ENCODE measurements around the gene MYO9A. TPM values are rescaled to one million over a fixed set of nuclear protein-coding genes. Genes with fewer than 3 reads are reported as not detected.

Gene MYO9A
- polyA plus RNA-seq, 3 donors: 3.9 to 6.6 (median 5.0) TPM

- Mint-ChIP-seq H3K36me3 (no peaks in the 10 kb centered on the region), H3K27me3 (ENCODE audit: low read depth in 3 of 3) (peaks cover 1 to 6% (median 5%) of the 10 kb centered on the region in 3 donors), H3K4me3 (no peak overlapping the region), H3K4me1 (peaks cover 8% of the 10 kb centered on the region), H3K9me3 (no peaks in the 10 kb centered on the region), H3K27ac (no peak overlapping the region)
- peaks cover 0 to 4% of the 10 kb centered on the region in 2 donors for H3K4me1 ChIP-seq (ENCODE audit: control insufficient read depth in 1 of 2, insufficient read depth in 2 of 2, low read length in 2 of 2)
- no peak overlapping the region for H2AFZ ChIP-seq (ENCODE audit: insufficient read depth, low read depth, low read length, poor library complexity, severe bottlenecking)
- no peak for DNase-seq
- WGBS (ENCODE audit: insufficient coverage): 93% methylated on average over 16 of the region's 16 CpGs
- no peak for TF ChIP-seq CTCF (IDR thresholded peaks at IDR 0.05)
- H3K9me3 ChIP-seq (replicated peaks in 1 of 2; ENCODE audit: control insufficient read depth in 1 of 2, insufficient read depth in 1 of 2, low read length in 2 of 2): no peaks in the 10 kb centered on the region
- H3K79me2 ChIP-seq (ENCODE audit: insufficient read depth, low read length): no peaks in the 10 kb centered on the region
- no peak overlapping the region for H3K9ac ChIP-seq (ENCODE audit: insufficient read depth, low read length, poor library complexity, severe bottlenecking)
- H3K4me2 ChIP-seq (replicated peaks; ENCODE audit: extremely low read depth, low read length, poor library complexity, severe bottlenecking): no peak overlapping the region
- H3K36me3 ChIP-seq (replicated peaks in 1 of 2; ENCODE audit: control insufficient read depth in 1 of 2, insufficient read depth in 2 of 2, low read length in 2 of 2): no peaks in the 10 kb centered on the region
- no peak overlapping the region for H3K27ac ChIP-seq (ENCODE audit: low read depth in 1 of 2, low read length in 2 of 2)
- H3K4me3 ChIP-seq (replicated peaks in 1 of 3; ENCODE audit: low read depth in 2 of 3, low read length in 3 of 3): no peak overlapping the region
- H4K20me1 ChIP-seq (ENCODE audit: insufficient read depth, low read length): no peaks in the 10 kb centered on the region
- intact Hi-C loops (cut with micrococcal nuclease): no loop called here
- H3K27me3 ChIP-seq (ENCODE audit: control insufficient read depth in 2 of 2, insufficient read depth in 2 of 2, low read length in 2 of 2): no peaks in the 10 kb centered on the region
Measured at GRCh38 chr15:71777216-71777943, 340.6 kb downstream of the MYO9A start.

- H3K27ac Mint-ChIP-seq: no peak overlapping the region
- TF ChIP-seq CTCF (IDR thresholded peaks at IDR 0.05): no peak
- H3K36me3 ChIP-seq (replicated peaks in 1 of 2; ENCODE audit: control insufficient read depth in 1 of 2, insufficient read depth in 2 of 2, low read length in 2 of 2): no peaks in the 10 kb centered on the region
- H4K20me1 ChIP-seq (ENCODE audit: insufficient read depth, low read length): no peaks in the 10 kb centered on the region
- no peak overlapping the region for H3K4me3 Mint-ChIP-seq
- no peaks in the 10 kb centered on the region for H3K9me3 ChIP-seq (replicated peaks in 1 of 2; ENCODE audit: control insufficient read depth in 1 of 2, insufficient read depth in 1 of 2, low read length in 2 of 2)
- WGBS (ENCODE audit: insufficient coverage): no CpG with 5 or more reads among the region's 3 CpGs
- no peak overlapping the region for H3K27ac ChIP-seq (ENCODE audit: low read depth in 1 of 2, low read length in 2 of 2)
- H3K4me1 Mint-ChIP-seq: peaks cover 8% of the 10 kb centered on the region
- no peak overlapping the region for H3K4me2 ChIP-seq (replicated peaks; ENCODE audit: extremely low read depth, low read length, poor library complexity, severe bottlenecking)
- no peak overlapping the region for H3K4me3 ChIP-seq (replicated peaks in 1 of 3; ENCODE audit: low read depth in 2 of 3, low read length in 3 of 3)
- peaks cover 0 to 4% of the 10 kb centered on the region in 2 donors for H3K4me1 ChIP-seq (ENCODE audit: control insufficient read depth in 1 of 2, insufficient read depth in 2 of 2, low read length in 2 of 2)
- H3K9ac ChIP-seq (ENCODE audit: insufficient read depth, low read length, poor library complexity, severe bottlenecking): no peak overlapping the region
- peaks cover 1 to 8% (median 3%) of the 10 kb centered on the region in 3 donors for H3K27me3 Mint-ChIP-seq (ENCODE audit: low read depth in 3 of 3)
- H3K36me3 Mint-ChIP-seq: no peaks in the 10 kb centered on the region
- intact Hi-C loops (cut with micrococcal nuclease): no loop called here
- H3K79me2 ChIP-seq (ENCODE audit: insufficient read depth, low read length): no peaks in the 10 kb centered on the region
- no peak overlapping the region for H2AFZ ChIP-seq (ENCODE audit: insufficient read depth, low read depth, low read length, poor library complexity, severe bottlenecking)
- no peak for DNase-seq
- H3K9me3 Mint-ChIP-seq: peaks cover 0 to 1% (median 0%) of the 10 kb centered on the region in 7 donors
- no peaks in the 10 kb centered on the region for H3K27me3 ChIP-seq (ENCODE audit: control insufficient read depth in 2 of 2, insufficient read depth in 2 of 2, low read length in 2 of 2)
Measured at GRCh38 chr15:71776304-71776703, 341.6 kb downstream of the MYO9A start.
